ENCODE measurements around the gene LDHD.

LDHD gene

DNA sequence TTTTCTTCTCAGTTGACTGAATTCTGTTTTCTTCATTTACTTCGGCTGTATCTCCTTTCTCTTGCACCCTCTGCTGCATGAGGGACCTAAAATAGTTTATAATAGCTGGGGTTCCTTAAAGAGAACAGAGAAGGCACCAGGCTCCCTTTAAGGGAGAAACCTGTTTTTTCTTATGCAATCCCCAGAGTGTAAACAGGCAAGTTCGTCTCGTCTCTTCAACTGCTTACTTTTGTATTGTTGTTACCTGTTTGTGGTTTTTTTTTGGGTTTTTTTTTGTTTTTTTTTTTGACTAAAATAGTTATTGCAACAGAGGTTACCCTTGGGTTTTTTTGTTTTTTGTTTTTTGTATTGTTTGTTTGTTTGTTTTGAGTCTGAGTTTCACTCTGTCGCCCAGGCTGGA, 3.7 kb upstream of the LDHD start:
- Histone ChIP-seq H3K4me1 (ENCODE audit: control insufficient read depth in 1 of 2, insufficient read depth in 1 of 2, low read depth in 1 of 2, low read length in 1 of 2) (peaks cover 0 to 10% of the 10 kb centered on the region in 2 experiments), H3K27ac (no peak overlapping the region), H3K4me3 (ENCODE audit: low read depth in 1 of 2, low read length in 1 of 2) (no peak overlapping the region), H3K9me3 (peaks cover 9% of the 10 kb centered on the region), H3K36me3 (no peaks in the 10 kb centered on the region), H3K27me3 (no peaks in the 10 kb centered on the region)
- TF ChIP-seq CTCF (IDR thresholded peaks at IDR 0.05): no peak

DNA sequence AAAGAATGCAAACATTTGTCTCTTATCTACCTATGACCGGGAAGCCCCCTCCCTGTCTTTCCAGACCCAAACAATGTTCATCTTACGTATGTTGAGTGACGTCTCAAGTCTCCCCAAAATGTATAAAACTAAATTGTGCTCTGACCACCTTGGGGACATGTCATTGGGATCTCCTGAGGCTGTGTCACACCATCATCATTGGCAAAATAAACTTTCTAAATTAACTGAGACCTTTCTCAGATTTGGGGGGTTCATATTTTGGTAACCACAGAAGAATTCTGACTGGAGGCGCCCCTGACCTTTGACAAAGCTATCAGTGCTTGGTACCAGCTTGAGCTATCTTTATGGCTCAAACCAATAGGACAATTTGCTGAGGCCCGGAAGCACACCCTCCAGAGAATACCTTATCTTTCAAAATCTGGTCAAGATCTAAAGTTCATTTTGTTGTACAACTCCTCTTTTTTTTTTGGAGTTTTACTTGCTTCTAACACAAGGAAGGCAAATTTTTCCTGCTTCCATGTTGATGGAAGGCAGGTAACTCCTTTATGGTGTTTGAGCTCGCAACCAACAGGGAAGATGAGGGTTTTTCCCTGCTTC, 2.5 kb upstream of the LDHD start:
- Histone ChIP-seq H3K9me3 (peaks cover 9% of the 10 kb centered on the region), H3K27me3 (no peaks in the 10 kb centered on the region), H3K27ac (no peak overlapping the region), H3K4me1 (ENCODE audit: control insufficient read depth in 1 of 2, insufficient read depth in 1 of 2, low read depth in 1 of 2, low read length in 1 of 2) (peaks cover 0 to 10% of the 10 kb centered on the region in 2 experiments), H3K4me3 (ENCODE audit: low read depth in 1 of 2, low read length in 1 of 2) (no peak overlapping the region), H3K36me3 (no peaks in the 10 kb centered on the region)
- no peak for TF ChIP-seq CTCF (IDR thresholded peaks at IDR 0.05)

DNA sequence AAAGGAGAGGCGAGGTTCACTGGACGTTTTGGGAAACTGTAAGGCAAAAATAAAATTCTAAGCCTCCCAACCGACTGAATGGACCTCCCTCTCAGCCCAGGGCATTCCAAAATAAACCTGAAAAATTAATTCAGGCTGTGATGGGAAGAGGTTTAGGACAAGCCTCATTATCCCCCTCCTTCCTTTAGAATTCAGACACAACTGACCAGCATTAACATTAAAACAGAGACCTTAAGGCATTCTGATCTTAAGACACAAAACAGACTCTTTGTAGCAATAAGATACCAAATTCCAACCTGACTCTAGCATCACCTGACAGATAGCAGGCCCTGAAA, 298 bp upstream of the LDHD start:
- Histone ChIP-seq H3K9me3 (peaks cover 5% of the 10 kb centered on the region), H3K36me3 (no peaks in the 10 kb centered on the region), H3K4me3 (ENCODE audit: low read depth in 1 of 2, low read length in 1 of 2) (no peak overlapping the region), H3K27ac (no peak overlapping the region), H3K4me1 (ENCODE audit: control insufficient read depth in 1 of 2, insufficient read depth in 1 of 2, low read depth in 1 of 2, low read length in 1 of 2) (peaks cover 10 to 26% of the 10 kb centered on the region in 2 experiments), H3K27me3 (peaks cover 21% of the 10 kb centered on the region)
- TF ChIP-seq CTCF (IDR thresholded peaks at IDR 0.05): no peak

DNA sequence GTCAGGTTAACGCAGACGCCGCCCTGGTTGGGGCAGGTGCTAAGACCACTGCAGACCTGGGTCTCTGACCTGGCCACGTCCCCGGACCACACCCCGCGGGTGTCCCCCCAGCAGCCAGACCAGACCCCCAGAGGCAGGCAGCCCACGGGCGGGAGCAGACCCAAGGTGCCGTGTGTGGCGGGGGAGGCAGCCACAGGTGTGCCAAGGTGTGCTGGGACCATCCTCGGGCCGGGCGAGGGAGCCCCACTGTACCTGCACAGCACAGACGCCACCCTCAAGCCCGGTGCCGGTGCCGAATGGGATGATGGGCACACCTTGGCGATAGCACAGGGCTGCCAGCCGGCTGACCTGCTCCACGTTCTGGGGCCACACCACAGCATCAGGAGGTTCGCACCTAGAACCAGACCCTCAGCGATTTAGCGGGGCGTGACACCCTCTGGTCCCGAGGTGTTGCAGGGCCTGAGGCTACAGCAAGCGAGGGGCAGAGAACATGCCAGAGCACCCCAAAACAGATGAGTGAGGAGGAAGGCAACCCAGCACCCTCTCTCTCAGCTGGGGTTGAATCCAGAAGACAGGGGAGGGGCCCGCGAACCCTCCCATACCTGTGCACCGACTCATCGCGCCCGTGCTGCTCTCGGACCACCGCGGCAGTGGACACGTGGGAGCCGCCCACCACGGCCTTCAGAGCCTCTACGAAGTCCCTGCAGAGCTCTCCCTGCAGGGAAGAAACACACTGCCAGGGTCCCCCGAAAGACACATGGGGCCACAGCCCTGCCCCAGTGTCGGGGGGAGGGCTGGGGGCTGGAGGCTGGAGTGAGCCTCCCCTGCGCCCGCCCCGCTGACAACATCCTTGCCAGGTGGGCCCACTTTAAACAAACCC, 1.4 kb downstream of the LDHD start:
- H3K27me3 ChIP-seq: peaks cover 23% of the 10 kb centered on the region
- no peak for TF ChIP-seq CTCF (IDR thresholded peaks at IDR 0.05)

DNA sequence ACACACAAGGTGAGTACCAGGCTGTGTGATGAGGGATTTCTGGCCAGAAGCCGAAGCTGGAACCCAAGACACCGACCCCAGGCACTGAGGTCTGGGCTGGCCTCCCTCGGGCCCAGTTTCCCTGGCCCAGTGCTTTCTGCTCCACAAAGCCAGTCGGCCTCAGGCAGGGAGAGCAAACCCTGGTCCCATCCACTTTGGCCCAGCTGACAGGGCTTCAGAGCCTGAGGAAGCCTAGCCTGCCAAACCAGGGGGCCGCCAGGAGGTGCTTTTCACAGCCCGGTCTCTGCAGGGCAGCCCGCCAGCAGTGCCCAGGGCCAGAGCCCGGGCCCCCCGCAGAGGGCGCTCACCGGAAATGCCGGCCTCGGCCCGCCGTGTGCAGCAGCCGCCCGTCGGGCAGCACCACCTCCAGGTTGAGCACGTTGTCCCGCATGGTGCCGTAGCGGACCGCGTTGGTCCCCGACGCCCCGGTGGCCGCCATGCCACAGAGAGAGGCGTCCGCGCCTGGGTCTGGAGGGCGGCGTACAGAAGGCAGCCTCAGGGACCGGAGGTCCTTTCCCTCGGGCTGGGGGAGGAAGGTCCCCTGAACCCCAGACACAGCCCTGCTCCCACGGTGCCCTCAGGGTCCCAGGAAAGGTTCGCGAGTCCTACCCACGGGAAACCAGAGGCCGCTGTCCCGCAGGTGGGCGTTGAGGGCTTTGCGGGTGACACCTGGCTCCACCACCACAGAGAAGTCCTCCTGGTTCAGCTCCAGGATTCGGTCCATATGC, 2.2 kb downstream of the LDHD start:
- Histone ChIP-seq H3K27me3 (peaks cover 23% of the 10 kb centered on the region), H3K27ac (no peak overlapping the region), H3K4me3 (ENCODE audit: low read depth in 1 of 2, low read length in 1 of 2) (no peak overlapping the region), H3K9me3 (no peaks in the 10 kb centered on the region), H3K36me3 (no peaks in the 10 kb centered on the region), H3K4me1 (ENCODE audit: control insufficient read depth in 1 of 2, insufficient read depth in 1 of 2, low read depth in 1 of 2, low read length in 1 of 2) (peaks cover 31 to 51% of the 10 kb centered on the region in 2 experiments)
- no peak for TF ChIP-seq CTCF (IDR thresholded peaks at IDR 0.05)

More for the DNA sequence above, 1.4 kb downstream of the LDHD start:
- Histone ChIP-seq H3K4me1 (ENCODE audit: control insufficient read depth in 1 of 2, insufficient read depth in 1 of 2, low read depth in 1 of 2, low read length in 1 of 2) (peaks cover 24 to 43% of the 10 kb centered on the region in 2 experiments), H3K27ac (no peak overlapping the region), H3K36me3 (no peaks in the 10 kb centered on the region), H3K4me3 (ENCODE audit: low read depth in 1 of 2, low read length in 1 of 2) (no peak overlapping the region), H3K9me3 (no peaks in the 10 kb centered on the region)

All from neutrophil (primary cell).